ENCODE data around the gene MAP2K5.

DNA sequence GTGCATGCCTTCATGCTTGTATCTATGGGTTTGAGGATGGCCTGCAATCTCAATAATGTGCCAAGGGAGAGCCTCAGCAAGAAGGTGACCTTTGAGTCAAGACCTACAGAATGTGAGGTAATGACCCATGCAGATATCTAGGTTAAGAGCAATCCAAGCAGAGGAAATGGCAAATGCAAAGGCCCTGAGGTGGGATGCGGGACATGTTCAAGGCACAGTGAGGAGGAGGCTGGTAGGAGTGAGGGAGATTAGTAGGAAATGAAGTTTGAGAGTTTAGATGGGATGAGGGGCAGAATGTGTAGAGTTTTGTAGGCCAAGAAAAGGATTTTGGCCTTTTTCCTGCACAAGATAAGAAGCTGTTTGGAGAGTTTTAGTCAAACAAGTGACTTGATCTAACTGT lies 4.7 kb upstream of the MAP2K5 start:
- TF ChIP-seq EZH2 (IDR thresholded peaks at IDR 0.05; ENCODE audit: borderline replicate concordance, low read length): no peak
- TF ChIP-seq, protein P1, sequence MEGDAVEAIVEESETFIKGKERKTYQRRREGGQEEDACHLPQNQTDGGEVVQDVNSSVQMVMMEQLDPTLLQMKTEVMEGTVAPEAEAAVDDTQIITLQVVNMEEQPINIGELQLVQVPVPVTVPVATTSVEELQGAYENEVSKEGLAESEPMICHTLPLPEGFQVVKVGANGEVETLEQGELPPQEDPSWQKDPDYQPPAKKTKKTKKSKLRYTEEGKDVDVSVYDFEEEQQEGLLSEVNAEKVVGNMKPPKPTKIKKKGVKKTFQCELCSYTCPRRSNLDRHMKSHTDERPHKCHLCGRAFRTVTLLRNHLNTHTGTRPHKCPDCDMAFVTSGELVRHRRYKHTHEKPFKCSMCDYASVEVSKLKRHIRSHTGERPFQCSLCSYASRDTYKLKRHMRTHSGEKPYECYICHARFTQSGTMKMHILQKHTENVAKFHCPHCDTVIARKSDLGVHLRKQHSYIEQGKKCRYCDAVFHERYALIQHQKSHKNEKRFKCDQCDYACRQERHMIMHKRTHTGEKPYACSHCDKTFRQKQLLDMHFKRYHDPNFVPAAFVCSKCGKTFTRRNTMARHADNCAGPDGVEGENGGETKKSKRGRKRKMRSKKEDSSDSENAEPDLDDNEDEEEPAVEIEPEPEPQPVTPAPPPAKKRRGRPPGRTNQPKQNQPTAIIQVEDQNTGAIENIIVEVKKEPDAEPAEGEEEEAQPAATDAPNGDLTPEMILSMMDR (IDR thresholded peaks at IDR 0.05; ENCODE audit: low read length): no peak

All from OCI-LY1 (cell line).